Gastroesophageal sphincter (tissue), 4 donors: Measurements from ENCODE around the gene KLF15. TPM values are rescaled to one million over a fixed set of nuclear protein-coding genes. Genes with fewer than 3 reads are reported as not detected.

Source experiments
- ATAC-seq: fragments of 150-250 bp; one replicate; pipeline ENCODE4 v1.9.1; 2016; ENCODE audit warnings: mild to moderate bottlenecking, moderate library complexity
- H3K27ac ChIP-seq, 4 donors: fragments of 200-600 bp; sonication (generic) in 3 of 4; 1 replicate in 3 of 4; 2 replicates in 1 of 4; pipeline ENCODE4 v1.5.1; 2016 to 2019
- H3K27me3 ChIP-seq: fragments of 200-600 bp; sonication (generic); one replicate; pipeline ENCODE4 v1.5.1; 2019
- H3K36me3 ChIP-seq, 2 donors: fragments of 200-600 bp; sonication (generic); one replicate each; pipeline ENCODE4 v1.5.1; 2019; ENCODE audit warnings: control low read depth in 1 of 2
- H3K4me1 ChIP-seq, 3 donors: fragments of 200-600 bp; sonication (generic); 1 replicate in 2 of 3; 2 replicates in 1 of 3; pipeline ENCODE4 v1.5.1; 2016 to 2019; ENCODE audit warnings: control low read depth in 2 of 3
- H3K4me3 ChIP-seq, 2 donors: fragments of 200-600 bp; sonication (generic); one replicate each; pipeline ENCODE4 v1.5.1; 2019; ENCODE audit warnings: mild to moderate bottlenecking in 1 of 2, moderate library complexity in 1 of 2
- H3K9me3 ChIP-seq, 3 donors: fragments of 200-600 bp; sonication (generic); one replicate each; pipeline ENCODE4 v1.5.1; 2017 to 2019; ENCODE audit warnings: control low read depth in 2 of 3
- EP300 ChIP-seq: sonication (generic); formaldehyde crosslinking; IDR thresholded peaks from one replicate; pipeline ENCODE4 v1.6.1; 2017; ENCODE audit warnings: antibody characterized with exemption, mild to moderate bottlenecking
- POLR2A ChIP-seq, 2 donors: fragments of 450-650 bp; IDR thresholded peaks; one replicate each; pipeline ENCODE4 v1.6.1; 2017; ENCODE audit warnings: antibody characterized with exemption in 2 of 2, mild to moderate bottlenecking in 2 of 2, moderate library complexity in 1 of 2
- POLR2AphosphoS5 ChIP-seq: sonication (generic); formaldehyde crosslinking; IDR thresholded peaks from one replicate; pipeline ENCODE4 v1.6.1; 2017; ENCODE audit warnings: antibody characterized with exemption
- WGBS, 2 donors: methylation state at CpG; one replicate each; pipeline ENCODE4 v1.1.5; 2018; ENCODE audit warnings: low coverage in 1 of 2; 5-methylcytosine and 5-hydroxymethylcytosine counted together
- total RNA-seq, 4 donors: library from RNA; depleted of rRNA; stranded (reverse); fragments of >200 nt; gene quantifications; one replicate each; pipeline ENCODE4 v1.1.0, GENCODE V29; 2016
- TF ChIP-seq, protein P1 (sequence below), 4 experiments: fragments of 200-600 bp in 2 of 4; fragments of 450-650 bp in 2 of 4; sonication (generic) in 1 of 4; IDR thresholded peaks; one replicate each; pipeline ENCODE4 v1.5.1; 2017 to 2019; ENCODE audit warnings: antibody characterized with exemption in 4 of 4, mild to moderate bottlenecking in 2 of 4, moderate library complexity in 2 of 4

Gene KLF15
- total RNA-seq, 4 donors from 2014 or later, result 69.5 to 110 (median 94.0) TPM

DNA sequence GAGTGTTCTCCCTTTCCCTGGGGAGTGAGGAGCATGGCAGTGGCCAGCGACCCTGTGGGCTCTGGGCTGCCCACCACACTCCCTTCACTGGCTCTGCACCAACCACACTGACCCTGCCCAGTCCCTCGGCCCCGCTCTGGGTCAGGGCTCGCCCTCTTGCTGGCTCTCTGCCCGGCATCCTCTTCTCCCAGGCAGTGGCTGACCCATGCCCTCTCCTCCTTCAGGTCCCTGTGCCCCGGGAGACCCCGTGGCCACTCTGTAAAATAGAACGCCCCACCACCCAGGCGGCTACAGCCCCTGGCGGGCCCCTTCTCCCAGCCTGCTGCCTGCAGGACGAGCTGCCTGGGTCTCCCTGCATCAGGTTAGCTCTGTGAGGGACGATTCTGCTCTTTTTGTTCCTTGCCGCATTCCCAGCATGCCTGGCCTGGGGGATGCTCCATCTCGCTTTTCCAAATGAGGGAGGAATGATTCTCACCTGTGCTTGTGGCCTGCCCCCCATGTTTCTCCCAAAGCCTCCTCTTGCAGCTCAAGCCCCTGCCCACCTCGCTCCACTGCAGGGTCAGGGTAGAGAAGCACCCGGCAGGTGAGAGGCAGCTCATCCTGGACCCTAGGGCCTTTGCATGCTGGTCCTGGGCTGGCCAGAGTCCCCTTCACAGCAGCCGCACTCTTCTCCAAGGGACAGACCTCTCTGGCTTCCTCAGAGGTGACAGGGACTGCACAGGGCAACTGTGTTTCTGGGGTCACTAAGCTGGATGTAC, 23.0 kb upstream of the KLF15 start:
- TF ChIP-seq POLR2AphosphoS5 (no peak), POLR2A (IDR thresholded peaks at IDR 0.05) (no peak), EP300 (no peak)
- TF ChIP-seq, protein P1, sequence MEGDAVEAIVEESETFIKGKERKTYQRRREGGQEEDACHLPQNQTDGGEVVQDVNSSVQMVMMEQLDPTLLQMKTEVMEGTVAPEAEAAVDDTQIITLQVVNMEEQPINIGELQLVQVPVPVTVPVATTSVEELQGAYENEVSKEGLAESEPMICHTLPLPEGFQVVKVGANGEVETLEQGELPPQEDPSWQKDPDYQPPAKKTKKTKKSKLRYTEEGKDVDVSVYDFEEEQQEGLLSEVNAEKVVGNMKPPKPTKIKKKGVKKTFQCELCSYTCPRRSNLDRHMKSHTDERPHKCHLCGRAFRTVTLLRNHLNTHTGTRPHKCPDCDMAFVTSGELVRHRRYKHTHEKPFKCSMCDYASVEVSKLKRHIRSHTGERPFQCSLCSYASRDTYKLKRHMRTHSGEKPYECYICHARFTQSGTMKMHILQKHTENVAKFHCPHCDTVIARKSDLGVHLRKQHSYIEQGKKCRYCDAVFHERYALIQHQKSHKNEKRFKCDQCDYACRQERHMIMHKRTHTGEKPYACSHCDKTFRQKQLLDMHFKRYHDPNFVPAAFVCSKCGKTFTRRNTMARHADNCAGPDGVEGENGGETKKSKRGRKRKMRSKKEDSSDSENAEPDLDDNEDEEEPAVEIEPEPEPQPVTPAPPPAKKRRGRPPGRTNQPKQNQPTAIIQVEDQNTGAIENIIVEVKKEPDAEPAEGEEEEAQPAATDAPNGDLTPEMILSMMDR (IDR thresholded peaks at IDR 0.05), result no peak
- WGBS, 2 donors, result 73% methylated on average over 3 of the region's 17 CpGs; no CpG with 5 or more reads in 1 of the 2 donors
- no peak overlapping the region for H3K27ac ChIP-seq
- peaks cover 0 to 7% (median 0%) of the 10 kb centered on the region in 3 donors for H3K4me1 ChIP-seq
- ATAC-seq, result no peak
- no peak overlapping the region for H3K4me3 ChIP-seq
- no peaks in the 10 kb centered on the region for H3K36me3 ChIP-seq
- no peaks in the 10 kb centered on the region for H3K9me3 ChIP-seq
- H3K27me3 ChIP-seq, result peaks cover 13% of the 10 kb centered on the region

DNA sequence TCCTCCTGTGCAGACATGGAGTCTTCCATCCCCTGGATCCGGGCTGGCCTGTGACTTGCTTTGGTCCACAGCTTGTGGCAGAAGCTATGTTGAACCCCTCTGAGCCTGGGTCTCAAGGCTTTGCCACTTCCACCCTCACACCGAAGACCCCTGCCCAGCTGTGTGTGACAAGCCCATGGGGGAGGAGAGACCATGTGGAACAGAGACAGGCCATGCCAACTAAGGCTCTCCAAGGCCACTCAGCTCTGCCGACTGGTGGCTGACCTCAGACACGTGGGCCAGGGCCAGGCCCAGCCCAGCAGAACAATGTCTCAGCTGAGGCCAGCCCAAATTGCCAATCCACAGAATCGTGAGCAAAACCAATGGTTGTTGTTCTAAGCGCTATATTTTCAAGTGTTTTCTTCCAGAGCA, 21.1 kb upstream of the KLF15 start:
- 71 to 82% methylated on average over 3 to 4 of the region's 6 CpGs for WGBS, 2 donors

DNA sequence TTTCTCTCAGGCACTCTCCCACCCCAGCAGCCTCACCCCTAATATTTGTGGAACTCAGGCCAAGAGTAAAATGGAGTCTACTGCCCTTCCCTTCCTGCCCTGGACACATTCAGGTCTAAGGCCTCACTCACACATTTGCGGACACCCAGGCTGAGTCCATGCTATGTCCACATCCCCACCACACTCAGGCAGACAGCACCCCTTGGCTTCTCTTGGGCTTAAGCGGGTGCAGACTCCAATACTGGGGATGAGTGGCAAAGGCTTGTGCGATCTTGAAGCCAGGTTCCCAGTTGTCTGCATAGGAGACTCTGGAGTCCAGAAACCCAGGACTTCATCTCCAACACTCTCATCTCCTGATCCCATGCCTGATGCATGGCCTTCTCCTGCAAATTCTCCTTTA, 20.0 kb upstream of the KLF15 start:
- no peaks in the 10 kb centered on the region for H3K36me3 ChIP-seq
- peaks cover 13% of the 10 kb centered on the region for H3K27me3 ChIP-seq
- no peak overlapping the region for H3K27ac ChIP-seq
- WGBS, 2 donors, result 93 to 100% methylated on average over 1 to 3 of the region's 3 CpGs
- TF ChIP-seq EP300 (no peak), POLR2A (IDR thresholded peaks at IDR 0.05) (no peak), POLR2AphosphoS5 (no peak)
- TF ChIP-seq, protein P1 (IDR thresholded peaks at IDR 0.05), result no peak
- ATAC-seq, result no peak
- H3K4me3 ChIP-seq, result no peak overlapping the region
- H3K9me3 ChIP-seq, result no peaks in the 10 kb centered on the region
- peaks cover 0 to 19% (median 3%) of the 10 kb centered on the region in 3 donors for H3K4me1 ChIP-seq

More for the DNA sequence above, 21.1 kb upstream of the KLF15 start:
- Histone ChIP-seq H3K36me3 (no peaks in the 10 kb centered on the region), H3K4me3 (no peak overlapping the region), H3K4me1 (peaks cover 0 to 19% (median 3%) of the 10 kb centered on the region in 3 donors), H3K27ac (no peak overlapping the region), H3K9me3 (no peaks in the 10 kb centered on the region), H3K27me3 (peaks cover 13% of the 10 kb centered on the region)
- ATAC-seq, result no peak
- TF ChIP-seq EP300, result no peak
- TF ChIP-seq, protein P1 (IDR thresholded peaks at IDR 0.05), result no peak
- no peak for TF ChIP-seq POLR2AphosphoS5

DNA sequence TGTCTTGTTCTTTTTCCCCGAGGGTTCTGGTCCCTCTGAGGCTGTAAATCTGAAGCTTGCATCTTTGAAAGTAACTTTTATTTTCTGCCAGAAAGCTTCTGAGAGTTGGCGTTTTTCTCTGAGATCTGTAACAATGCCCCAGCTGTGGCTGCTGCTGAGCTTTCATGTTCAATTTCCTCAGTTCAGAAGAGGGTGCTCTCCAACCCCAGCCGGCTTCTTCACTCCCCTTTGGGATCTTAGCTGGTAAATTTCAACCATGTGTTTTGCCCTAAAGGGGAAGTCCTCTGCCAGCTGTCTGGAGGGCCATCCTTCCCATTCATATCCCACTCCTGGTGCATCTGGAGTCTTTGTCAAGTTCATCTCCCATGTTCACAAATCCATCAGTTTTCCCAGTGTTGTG, 19.2 kb upstream of the KLF15 start:
- no peak for ATAC-seq
- Histone ChIP-seq H3K4me1 (peaks cover 0 to 19% (median 3%) of the 10 kb centered on the region in 3 donors), H3K27ac (peak overlapping the region in 3 of 4 donors; percentile 5 to 52 (median 33)), H3K9me3 (no peaks in the 10 kb centered on the region), H3K4me3 (no peak overlapping the region), H3K36me3 (no peaks in the 10 kb centered on the region), H3K27me3 (peaks cover 13% of the 10 kb centered on the region)
- 18 to 46% methylated on average over 2 to 3 of the region's 3 CpGs for WGBS, 2 donors
- TF ChIP-seq, protein P1 (IDR thresholded peaks at IDR 0.05), result no peak
- TF ChIP-seq POLR2AphosphoS5 (no peak), EP300 (no peak), POLR2A (IDR thresholded peaks at IDR 0.05) (no peak)

DNA sequence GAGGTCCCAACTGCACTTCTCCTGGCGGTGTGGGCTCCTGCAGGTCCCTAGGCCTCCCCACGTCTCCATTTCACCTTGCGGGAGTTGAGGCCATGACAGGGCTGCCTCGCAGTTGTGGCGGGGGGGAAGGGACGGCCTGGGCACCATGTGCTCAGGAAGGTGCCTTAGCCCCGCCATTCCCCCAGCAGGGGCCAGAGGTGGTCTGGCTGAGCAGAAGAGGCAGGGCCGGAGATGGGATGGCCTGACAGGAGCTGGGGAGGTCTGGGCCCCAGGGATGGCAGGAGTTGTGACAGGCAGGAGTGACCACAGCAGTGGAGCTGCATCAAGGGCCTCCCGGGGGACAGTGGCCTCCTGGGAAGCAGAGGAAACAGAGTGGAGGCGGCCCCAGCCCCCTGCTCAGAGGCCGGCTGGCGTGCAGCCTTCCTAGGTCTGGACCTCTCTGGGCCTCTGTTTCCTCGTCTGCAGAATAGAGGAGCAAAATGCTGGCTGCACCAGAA, 18.7 kb upstream of the KLF15 start:
- ATAC-seq, result no peak
- H3K4me1 ChIP-seq, result peaks cover 0 to 19% (median 3%) of the 10 kb centered on the region in 3 donors
- 60% methylated on average over 2 of the region's 13 CpGs; no CpG with 5 or more reads in 1 of the 2 donors for whole genome bisulfite sequencing, 2 donors
- no peaks in the 10 kb centered on the region for H3K36me3 ChIP-seq
- peak overlapping the region in 3 of 4 donors; percentile 5 to 52 (median 33) for H3K27ac ChIP-seq
- TF ChIP-seq POLR2AphosphoS5, result no peak
- no peak for TF ChIP-seq EP300
- TF ChIP-seq, protein P1 (IDR thresholded peaks at IDR 0.05), result no peak
- TF ChIP-seq POLR2A (IDR thresholded peaks at IDR 0.05), result no peak
- no peaks in the 10 kb centered on the region for H3K9me3 ChIP-seq
- peaks cover 13% of the 10 kb centered on the region for H3K27me3 ChIP-seq
- H3K4me3 ChIP-seq, result no peak overlapping the region
